Heart right ventricle (tissue), 16 donors: Measurements from ENCODE around the gene SLC9C2. TPM values are rescaled to one million over a fixed set of nuclear protein-coding genes. Genes with fewer than 3 reads are reported as not detected.
A peak's percentile ranks its signal among the peaks of the same experiment; 100 is the strongest.

Experiments used
- ATAC-seq, 8 donors: fragments of 200-7000 bp; cut with Tn5 transposase; one replicate each; pipeline ENCODE4 v1.9.1; 2020; ENCODE audit warnings: mild to moderate bottlenecking in 8 of 8, moderate library complexity in 8 of 8, moderate number of reproducible peaks in 1 of 8
- DNase-seq, 2 donors: peaks; one replicate each; pipeline ENCODE4 v3.0.0-alpha.2; 2020
- H3K27ac ChIP-seq, 10 donors: fragments of 200-600 bp; sonication (generic) in 2 of 10; one replicate each; pipeline versions ENCODE4 v1.5.0 to v1.8.0; 2020 to 2022; ENCODE audit warnings: mild to moderate bottlenecking in 3 of 10
- H3K27me3 ChIP-seq, 7 donors: fragments of 200-600 bp; one replicate each; pipeline ENCODE4 v1.8.0; 2021 to 2022; ENCODE audit warnings: mild to moderate bottlenecking in 2 of 7
- H3K36me3 ChIP-seq, 9 donors: fragments of 200-600 bp; sonication (generic) in 1 of 9; one replicate each; pipeline versions ENCODE4 v1.5.0 to v1.8.0; 2020 to 2022; ENCODE audit warnings: mild to moderate bottlenecking in 2 of 9
- H3K4me1 ChIP-seq, 9 donors: fragments of 200-600 bp; sonication (generic) in 1 of 9; one replicate each; pipeline versions ENCODE4 v1.5.0 to v1.8.0; 2020 to 2022; ENCODE audit warnings: mild to moderate bottlenecking in 4 of 9
- H3K4me3 ChIP-seq, 10 donors: fragments of 200-600 bp; sonication (generic) in 2 of 10; one replicate each; pipeline versions ENCODE4 v1.5.0 to v1.8.0; 2020 to 2022; ENCODE audit warnings: mild to moderate bottlenecking in 7 of 10, moderate library complexity in 2 of 10
- H3K9me3 ChIP-seq, 11 donors: fragments of 200-600 bp in 10 of 11; sonication (generic) in 2 of 11; one replicate each; pipeline versions ENCODE4 v1.5.0 to v1.8.0; 2013 to 2022; ENCODE audit warnings: mild to moderate bottlenecking in 2 of 11, control low read depth in 1 of 11, moderate library complexity in 1 of 11
- CTCF ChIP-seq, 9 donors: fragments of 200-600 bp; sonication (generic) in 2 of 9; IDR thresholded peaks; one replicate each; pipeline versions ENCODE4 v1.5.0 to v1.8.0; 2021 to 2022; ENCODE audit warnings: antibody characterized with exemption in 9 of 9, mild to moderate bottlenecking in 5 of 9, moderate library complexity in 1 of 9
- WGBS, 2 donors: extraction: QIAGEN DNeasy Blood & Tissue Kit; methylation state at CpG; one replicate each; pipeline ENCODE4 v1.1.7; 2013; ENCODE audit warnings: inconsistent platforms in 1 of 2; 5-methylcytosine and 5-hydroxymethylcytosine counted together
- intact Hi-C, 10 donors: fragments of 100-400 bp; cut with DNase I; formaldehyde crosslinking; loops; one replicate each; pipeline versions ENCODE4 v1.11.1 to v1.14.2; 2022
- polyA plus RNA-seq, 2 donors: library from polyadenylated mRNA; stranded (reverse); fragments of 200-250 nt; gene quantifications; one replicate each; pipeline ENCODE4 v1.2.3, GENCODE V29; 2013
- total RNA-seq, 10 donors: library from RNA; stranded (reverse); fragmentation: NEBNext Ultra II Directional in 3 of 10; extraction: Animal tissue kit (Norgen Biotek cat#: 25700) in 3 of 10; gene quantifications; one replicate each; pipeline versions ENCODE4 v1.2.1 to v1.2.4, GENCODE V29; 2021 to 2023
- donor health status: Arrhythmogenic right ventricular cardiomyopathy.
- donor health status: ischemic (EF 13 %, LVEDD 7.1; RV severe dilation, severe dysfunction).
- donor health status: healthy with polysubstance abuse.
- donor health status: DM: no; HTN: yes; CAD: no.
- donor health status: DM: no; HTN: no; CAD: no.
- donor health status: ischemic (EF 25% LVEDD 6.9; RV normal size, moderate dysfunction).
- donor health status: ischemic (EF 25% LVEDD 5.7; RV mildly dilated, moderate dysfunction).
- donor health status: healthy.
- donor health status: DM: yes; HTN: yes; CAD: no.
- donor health status: Ischemic cardiomyopathy.
- donor health status: ischemic (EF 35%, LVEDD 5.7; RV mildly dilated, moderate dysfunction).
- donor health status: nonischemic (EF 11% LVEDD 7.7; RV severe dilation, severe dysfunction).
- donor health status: DM: yes; HTN: yes; CAD: no.
- donor health status: PGD.
- donor health status: ischemic (EF 29% LVEDD 5.4; RV normal size, mild dysfunction).
- donor health status: nonischemic (EF 23%, LVEDD 6.1; RV moderate dilation, normal function).

The SLC9C2 gene
- total and polyA plus RNA-seq, 12 donors: 0.04 to 2.0 (median 0.43) TPM; not detected in 7

GRCh38 chr1:173536223-173536622, 66.6 kb downstream of the SLC9C2 start:
- H3K27ac ChIP-seq: no peak overlapping the region
- H3K9me3 ChIP-seq: no peaks in the 10 kb centered on the region
- H3K27me3 ChIP-seq: no peaks in the 10 kb centered on the region
- DNase-seq: no peak
- no peak for TF ChIP-seq CTCF (IDR thresholded peaks at IDR 0.05)
- no peak for ATAC-seq
- intact Hi-C loops: no loop called here
- no peaks in the 10 kb centered on the region for H3K36me3 ChIP-seq
- no peak overlapping the region for H3K4me3 ChIP-seq
- H3K4me1 ChIP-seq: peaks cover 0 to 6% (median 0%) of the 10 kb centered on the region in 9 donors

GRCh38 chr1:173532237-173532636, 70.6 kb downstream of the SLC9C2 start:
- Histone ChIP-seq H3K4me1 (peaks cover 0 to 6% (median 0%) of the 10 kb centered on the region in 9 donors), H3K36me3 (no peaks in the 10 kb centered on the region), H3K27ac (peak overlapping the region in 1 of 10 donors; percentile 12), H3K9me3 (no peaks in the 10 kb centered on the region), H3K4me3 (no peak overlapping the region), H3K27me3 (no peaks in the 10 kb centered on the region)
- TF ChIP-seq CTCF (IDR thresholded peaks at IDR 0.05): no peak
- intact Hi-C loops: no loop called here
- DNase-seq (no peak), ATAC-seq (no peak)

GRCh38 chr1:173530795-173531693, 71.8 kb downstream of the SLC9C2 start:
- Histone ChIP-seq H3K27me3 (no peaks in the 10 kb centered on the region), H3K36me3 (no peaks in the 10 kb centered on the region), H3K4me1 (peaks cover 0 to 6% (median 0%) of the 10 kb centered on the region in 9 donors), H3K27ac (no peak overlapping the region), H3K9me3 (no peaks in the 10 kb centered on the region), H3K4me3 (no peak overlapping the region)
- no peak for DNase-seq
- no peak for TF ChIP-seq CTCF (IDR thresholded peaks at IDR 0.05)
- intact Hi-C loops: no loop called here
- 74% methylated on average over 4 of the region's 4 CpGs for WGBS, 2 donors
- no peak for ATAC-seq

- DNase-seq: no peak
Observed at GRCh38 chr1:173529106-173529505, 73.8 kb downstream of the SLC9C2 start.

More at GRCh38 chr1:173529106-173529505, 73.8 kb downstream of the SLC9C2 start:
- H3K4me1 ChIP-seq: peaks cover 0 to 6% (median 0%) of the 10 kb centered on the region in 9 donors
- intact Hi-C loops: no loop called here
- no peak for TF ChIP-seq CTCF (IDR thresholded peaks at IDR 0.05)
- WGBS, 2 donors: 34 to 39% methylated on average over 4 of the region's 4 CpGs
- H3K9me3 ChIP-seq: no peaks in the 10 kb centered on the region
- no peak for ATAC-seq
- H3K4me3 ChIP-seq: no peak overlapping the region
- no peaks in the 10 kb centered on the region for H3K36me3 ChIP-seq
- no peak overlapping the region for H3K27ac ChIP-seq
- no peaks in the 10 kb centered on the region for H3K27me3 ChIP-seq
